AG04450 (cell line): Measurements from ENCODE around the gene CYGB. TPM values are rescaled to one million over a fixed set of nuclear protein-coding genes. Genes with fewer than 3 reads are reported as not detected.

Experiments
- CTCF ChIA-PET: fragments of 300-600, 350-600 bp; formaldehyde crosslinking; extraction: SDS; loops from one replicate; lab custom pipeline; 2022; ENCODE audit warnings: antibody characterized with exemption, inconsistent platforms; lab: Charles Lee
- POLR2A ChIA-PET: fragments of 350-600 bp; formaldehyde crosslinking; extraction: SDS; loops from one replicate; lab custom pipeline; 2021; ENCODE audit warnings: antibody characterized with exemption, inconsistent platforms; lab: Yijun Ruan, JAX
- DNase-seq: peaks from one replicate; pipeline ENCODE4 v3.0.0-alpha.2; 2011; ENCODE audit warnings: low read depth, low spot score
- H3K27ac ChIP-seq: one replicate; pipeline ENCODE4 v1.5.1; 2012; ENCODE audit warnings: low read depth, low read length, control low read depth
- H3K27me3 ChIP-seq: one replicate; pipeline ENCODE4 v1.6.0; 2012; ENCODE audit warnings: low read length; ENCODE audit not compliant: control insufficient read depth, insufficient read depth
- H3K4me3 ChIP-seq: 2 replicates; pipeline ENCODE4 v1.5.1; 2011; ENCODE audit warnings: mild to moderate bottlenecking, low read depth, low read length, control low read depth
- H3K9me3 ChIP-seq: 2 replicates; pipeline ENCODE4 v1.5.1; 2012; ENCODE audit warnings: low read length; ENCODE audit not compliant: control insufficient read depth, insufficient read depth
- polyA plus RNA-seq: library from polyadenylated mRNA; depleted of rRNA; stranded (reverse); fragments of >200 nt; gene quantifications from 2 replicates; pipeline ENCODE4 v1.2.3, GENCODE V29; 2011
- TF ChIP-seq, protein P1 (sequence below): IDR thresholded peaks from 2 replicates; pipeline ENCODE4 v1.5.1; 2011; ENCODE audit warnings: low read depth, low read length, control low read depth, inconsistent platforms

CYGB gene
- polyA plus RNA-seq, 1 experiment, result 7.4 TPM

DNA sequence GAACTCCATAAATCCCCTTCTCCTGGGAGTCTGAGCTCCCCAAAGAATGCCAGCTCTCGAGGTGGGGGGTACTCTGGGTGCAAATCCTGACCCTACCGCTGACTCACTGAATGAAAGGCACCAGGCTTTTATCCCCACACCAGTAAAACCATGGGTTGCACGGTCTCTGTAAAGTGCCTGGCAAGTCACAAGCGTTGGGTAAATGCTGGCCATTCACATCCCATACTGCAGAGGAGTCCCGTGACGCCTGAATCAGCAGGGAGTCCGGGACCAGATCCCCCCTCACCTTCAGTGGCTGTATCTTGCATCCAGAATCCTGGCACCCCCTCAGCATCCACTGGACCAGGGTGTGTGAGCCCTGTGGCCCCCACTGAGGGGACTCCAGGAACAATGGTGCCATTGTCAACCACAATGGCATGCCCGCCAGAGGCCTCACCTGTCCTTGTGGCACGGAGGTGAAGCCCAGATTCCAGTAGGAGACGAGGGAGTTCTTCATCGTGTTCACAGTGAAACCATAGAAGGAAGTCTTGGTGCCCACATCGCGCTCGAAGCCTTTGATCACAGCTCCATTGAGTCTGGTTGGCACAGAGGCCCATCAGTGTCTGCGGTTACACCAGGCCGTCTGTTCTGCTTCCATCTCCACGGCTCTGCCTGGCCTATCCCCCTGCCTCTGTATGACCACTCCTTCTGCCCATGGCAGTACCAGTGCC is 34.8 kb upstream of the CYGB start:
- no peak for DNase-seq
- POLR2A ChIA-PET, result interaction anchor here (0.5 kb wide), 1 partner anchor 9 kb away, joined by 3 read pairs; no protein-coding TSS in a partner anchor
- H3K27me3 ChIP-seq, result no peaks in the 10 kb centered on the region
- H3K9me3 ChIP-seq, result peaks cover 12% of the 10 kb centered on the region
- TF ChIP-seq, protein P1, sequence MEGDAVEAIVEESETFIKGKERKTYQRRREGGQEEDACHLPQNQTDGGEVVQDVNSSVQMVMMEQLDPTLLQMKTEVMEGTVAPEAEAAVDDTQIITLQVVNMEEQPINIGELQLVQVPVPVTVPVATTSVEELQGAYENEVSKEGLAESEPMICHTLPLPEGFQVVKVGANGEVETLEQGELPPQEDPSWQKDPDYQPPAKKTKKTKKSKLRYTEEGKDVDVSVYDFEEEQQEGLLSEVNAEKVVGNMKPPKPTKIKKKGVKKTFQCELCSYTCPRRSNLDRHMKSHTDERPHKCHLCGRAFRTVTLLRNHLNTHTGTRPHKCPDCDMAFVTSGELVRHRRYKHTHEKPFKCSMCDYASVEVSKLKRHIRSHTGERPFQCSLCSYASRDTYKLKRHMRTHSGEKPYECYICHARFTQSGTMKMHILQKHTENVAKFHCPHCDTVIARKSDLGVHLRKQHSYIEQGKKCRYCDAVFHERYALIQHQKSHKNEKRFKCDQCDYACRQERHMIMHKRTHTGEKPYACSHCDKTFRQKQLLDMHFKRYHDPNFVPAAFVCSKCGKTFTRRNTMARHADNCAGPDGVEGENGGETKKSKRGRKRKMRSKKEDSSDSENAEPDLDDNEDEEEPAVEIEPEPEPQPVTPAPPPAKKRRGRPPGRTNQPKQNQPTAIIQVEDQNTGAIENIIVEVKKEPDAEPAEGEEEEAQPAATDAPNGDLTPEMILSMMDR, result no peak
- H3K27ac ChIP-seq, result no peak overlapping the region
- H3K4me3 ChIP-seq, result no peak overlapping the region
- CTCF ChIA-PET, result interaction anchor here (1.5 kb wide), 1 partner anchor 109 kb away, joined by 5 read pairs; no protein-coding TSS in a partner anchor

DNA sequence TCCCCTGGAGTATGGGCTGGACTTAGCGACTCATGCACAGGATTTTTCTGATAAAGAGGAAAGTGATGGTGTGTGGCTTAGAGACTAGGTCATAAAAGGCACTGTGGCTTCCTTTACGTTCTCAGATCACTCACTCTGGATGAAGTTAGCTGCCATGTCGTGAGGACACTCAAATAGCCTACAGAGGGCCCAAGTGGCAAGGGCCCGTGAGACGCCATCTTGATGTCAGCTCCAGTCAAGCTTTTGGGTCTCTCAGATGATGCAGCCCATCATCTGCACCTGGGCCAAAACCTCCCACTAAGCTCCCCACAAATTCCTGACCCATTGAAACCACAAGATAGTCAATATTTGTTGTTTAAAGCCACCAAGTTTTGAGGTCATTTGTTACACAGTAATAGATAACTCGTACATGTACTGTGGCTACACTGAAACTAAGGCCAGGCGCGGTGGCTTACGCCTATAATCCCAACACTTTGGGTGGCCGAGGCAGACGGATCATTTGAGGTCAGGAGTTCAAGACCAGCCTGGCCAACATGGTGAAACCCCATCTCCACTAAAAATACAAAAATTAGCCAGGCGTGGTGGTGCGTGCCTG is 33.5 kb upstream of the CYGB start:
- no peak overlapping the region for H3K27ac ChIP-seq
- ChIA-PET CTCF (interaction anchor here (1.5 to 1.6 kb wide), 2 partner anchors 53 to 111 kb away, joined by 5 to 6 read pairs; no protein-coding TSS in a partner anchor), POLR2A (interaction anchor here (0.6 kb wide), 1 partner anchor 212 kb away, joined by 3 read pairs; no protein-coding TSS in a partner anchor)
- H3K9me3 ChIP-seq, result peaks cover 12% of the 10 kb centered on the region
- TF ChIP-seq, protein P1, result no peak
- no peaks in the 10 kb centered on the region for H3K27me3 ChIP-seq
- no peak for DNase-seq
- H3K4me3 ChIP-seq, result no peak overlapping the region

DNA sequence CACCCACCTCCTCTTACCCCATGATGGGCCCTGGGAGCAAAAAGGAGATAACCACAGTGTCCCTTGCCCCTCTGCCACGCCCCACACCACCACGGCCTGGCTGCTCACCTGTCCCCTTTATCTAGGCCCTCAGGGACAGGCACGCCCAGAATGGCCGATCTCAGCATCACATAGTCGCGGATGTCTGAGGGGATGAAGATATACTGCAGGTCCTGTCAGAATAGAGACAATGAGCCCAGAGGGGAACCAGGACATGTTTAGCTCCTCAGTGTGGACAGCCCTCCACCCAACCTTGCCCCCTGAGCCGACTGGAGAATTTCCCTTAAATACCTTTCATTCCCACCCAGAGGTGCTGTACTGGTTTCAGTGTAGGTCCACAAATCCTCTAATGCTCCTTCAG is 32.9 kb upstream of the CYGB start:
- H3K27ac ChIP-seq, result no peak overlapping the region
- DNase-seq, result no peak
- no peak overlapping the region for H3K4me3 ChIP-seq
- POLR2A ChIA-PET, result no interaction called here
- CTCF ChIA-PET, result interaction anchor here (1.6 kb wide), 1 partner anchor 53 kb away, joined by 6 read pairs; no protein-coding TSS in a partner anchor
- peaks cover 12% of the 10 kb centered on the region for H3K9me3 ChIP-seq
- TF ChIP-seq, protein P1, result no peak
- H3K27me3 ChIP-seq, result no peaks in the 10 kb centered on the region

DNA sequence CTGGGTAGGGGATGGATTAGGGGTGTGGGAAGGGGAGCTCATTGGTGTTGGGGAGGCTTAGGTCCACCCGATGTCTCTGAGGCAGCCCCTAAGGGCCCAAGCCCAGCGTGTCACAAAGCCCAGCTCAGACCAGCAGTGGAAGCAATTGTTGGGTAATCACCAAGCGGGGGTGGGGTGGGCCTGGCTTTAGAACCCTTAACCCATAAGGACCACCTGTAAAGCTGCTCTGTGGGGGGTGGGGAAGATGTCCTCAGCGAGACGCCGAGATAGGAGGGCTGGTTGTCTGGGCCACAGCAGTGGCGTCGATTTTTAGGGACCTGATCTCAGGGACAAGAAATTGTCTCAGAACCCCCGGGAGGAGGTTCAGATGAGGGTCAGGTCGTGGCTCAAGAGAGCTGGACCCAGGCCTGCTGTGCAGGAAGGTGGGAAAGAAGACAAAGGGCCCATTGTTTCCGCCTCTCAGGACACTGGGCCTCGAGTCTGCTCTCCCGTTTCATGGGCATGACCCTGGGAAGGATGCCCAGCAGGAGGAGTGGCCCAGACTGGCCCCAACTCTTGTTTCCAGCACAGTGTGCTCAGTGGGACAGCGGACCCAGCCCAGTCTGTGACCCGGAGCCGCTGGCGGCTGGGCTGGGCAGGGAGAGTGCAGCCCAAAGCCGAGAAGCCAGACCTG is 32.2 kb upstream of the CYGB start:
- Histone ChIP-seq H3K27ac (no peak overlapping the region), H3K4me3 (no peak overlapping the region), H3K9me3 (peaks cover 12% of the 10 kb centered on the region), H3K27me3 (no peaks in the 10 kb centered on the region)
- CTCF ChIA-PET, result interaction anchor here (1.6 kb wide), 1 partner anchor 54 kb away, joined by 6 read pairs; no protein-coding TSS in a partner anchor
- TF ChIP-seq, protein P1, result no peak
- POLR2A ChIA-PET, result no interaction called here
- DNase-seq, result no peak
